NCI-H774 (cell line): Measurements from ENCODE around the gene CNPY1.

Experiments
- DNase-seq: peaks from one replicate; lab custom pipeline; 2025; lab: John Stamatoyannopoulos, UW

Gene CNPY1

GRCh38 chr7:155558961-155559360 is 12.6 kb upstream of the CNPY1 start:
- DNase-seq, result no peak

- no peak for DNase-seq
Observed at GRCh38 chr7:155558351-155558750, 12.0 kb upstream of the CNPY1 start.

GRCh38 chr7:155557778-155558177 is 11.4 kb upstream of the CNPY1 start:
- no peak for DNase-seq

- no peak for DNase-seq
Observed at GRCh38 chr7:155556763-155557162, 10.4 kb upstream of the CNPY1 start.

DNA sequence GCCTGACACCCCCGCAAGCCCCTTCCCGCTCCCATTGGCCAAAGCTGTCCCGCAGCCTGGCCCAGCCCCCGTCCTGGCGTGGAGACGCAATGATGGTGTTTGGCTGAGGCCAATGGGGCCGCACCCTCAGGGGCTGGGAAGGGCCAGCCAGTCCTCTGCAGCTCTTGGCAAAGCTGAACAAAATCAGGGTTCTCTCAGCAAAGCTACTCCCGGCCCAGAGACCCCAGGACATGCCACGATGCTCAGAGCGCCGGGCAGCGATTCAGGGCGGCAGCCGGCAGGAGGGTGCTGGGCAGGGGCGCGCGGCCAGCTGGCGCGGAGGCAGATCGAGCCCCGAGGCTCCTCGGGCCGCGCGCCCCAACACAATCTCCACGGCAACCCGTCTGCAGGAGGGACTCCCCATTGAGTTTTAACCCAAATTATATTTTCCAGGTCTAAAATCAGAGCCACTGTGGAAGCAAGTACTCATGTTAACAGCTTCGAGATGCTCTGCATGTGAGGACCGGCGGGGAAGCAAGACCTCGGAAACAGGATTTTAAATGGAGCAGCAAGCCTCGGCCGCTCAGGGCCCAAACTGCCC is 8.8 kb upstream of the CNPY1 start:
- no peak for DNase-seq

GRCh38 chr7:155553871-155554270 is 7.5 kb upstream of the CNPY1 start:
- DNase-seq, result no peak

DNA sequence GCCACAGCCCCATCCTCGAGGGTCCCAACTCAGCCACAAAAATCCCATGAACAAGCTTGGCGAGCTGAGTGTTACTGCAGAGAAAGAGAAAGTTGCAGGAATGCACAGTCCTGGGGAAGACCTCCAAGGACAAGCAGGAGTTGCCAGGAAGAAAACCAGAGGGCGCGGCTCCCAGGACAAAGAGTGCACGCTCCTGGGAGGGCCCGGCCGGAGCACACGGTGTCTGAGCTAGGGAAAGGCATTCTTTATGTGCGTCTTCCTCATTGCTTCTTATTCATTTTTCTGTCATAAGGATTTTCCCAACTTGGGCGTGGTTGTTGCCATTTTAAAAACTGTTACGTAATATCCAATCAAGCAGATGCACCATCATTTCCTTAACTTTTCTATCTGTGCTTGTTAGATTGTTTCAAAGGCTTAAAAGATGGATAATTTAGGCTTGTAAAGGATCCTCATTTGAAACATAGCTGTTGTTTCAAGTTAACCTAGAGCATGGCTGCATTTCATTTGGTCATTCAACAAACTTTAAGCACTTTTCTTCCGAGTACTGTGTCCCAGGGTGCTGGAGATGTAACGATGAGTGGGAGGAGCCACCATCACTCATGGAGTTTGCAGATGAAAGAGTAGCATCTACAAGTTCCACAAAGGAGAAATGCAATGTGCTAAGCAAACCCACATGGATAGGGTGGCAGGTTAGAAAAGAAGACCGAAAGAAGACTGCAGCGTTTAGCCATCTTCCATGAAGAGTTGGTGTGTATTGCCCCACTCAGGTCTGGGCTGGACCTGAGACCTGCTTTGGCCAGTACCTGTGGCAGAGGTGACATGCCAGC is 5.6 kb upstream of the CNPY1 start:
- no peak for DNase-seq

GRCh38 chr7:155550916-155551315 is 4.6 kb upstream of the CNPY1 start:
- no peak for DNase-seq

DNA sequence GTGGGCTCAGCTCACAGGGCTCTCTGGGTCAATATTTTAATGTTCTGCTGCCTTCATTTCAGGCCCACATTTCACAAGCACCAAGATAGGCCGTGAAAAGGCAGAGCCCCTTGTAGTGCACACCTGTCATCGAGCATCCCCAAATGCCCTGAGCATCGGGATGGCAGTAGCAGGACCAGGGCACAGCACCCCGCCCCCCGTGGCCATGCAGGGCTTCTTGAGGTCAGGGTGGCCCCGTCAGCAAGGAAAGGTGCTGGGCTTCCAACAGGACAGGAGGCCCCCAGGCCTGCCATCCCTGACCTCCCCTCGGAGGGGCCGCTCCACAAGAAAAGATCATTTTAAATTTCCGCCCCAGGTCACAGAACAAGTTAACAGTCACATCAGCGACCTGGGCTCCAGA is 2.9 kb upstream of the CNPY1 start:
- no peak for DNase-seq

DNA sequence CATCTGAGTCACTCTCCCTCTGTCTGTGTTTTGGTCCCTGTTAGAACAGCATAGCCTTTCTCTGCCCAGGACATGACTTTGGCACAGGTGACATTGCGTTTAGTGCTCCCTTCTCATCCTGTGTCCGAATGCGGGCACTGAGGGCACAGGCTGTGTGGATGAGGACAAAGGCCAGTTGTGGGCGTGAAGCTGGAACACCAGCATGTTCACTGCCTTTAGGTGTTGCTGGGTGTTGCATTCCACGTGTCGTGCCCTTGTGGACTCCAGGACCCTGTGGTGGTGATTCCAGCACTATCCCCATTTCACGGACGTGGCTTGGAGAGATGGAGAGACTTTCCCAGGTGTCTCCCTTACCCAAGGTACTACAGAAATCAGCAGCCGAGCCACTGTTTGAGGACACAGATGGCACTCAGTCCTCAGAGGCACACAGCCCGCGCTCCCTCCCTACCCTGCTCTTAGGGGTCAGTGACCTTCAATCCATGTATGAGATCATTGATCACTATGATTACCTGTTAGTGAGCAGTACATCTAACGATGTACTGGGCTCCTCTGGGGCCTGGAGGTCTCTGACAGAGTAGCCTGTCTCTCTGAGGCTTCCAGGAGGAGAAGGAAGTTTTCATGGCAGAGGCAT is 917 bp upstream of the CNPY1 start:
- no peak for DNase-seq

- DNase-seq, result no peak
Observed at GRCh38 chr7:155545348-155545747, 1.0 kb downstream of the CNPY1 start.

GRCh38 chr7:155544485-155544884 is 1.9 kb downstream of the CNPY1 start:
- DNase-seq, result no peak

DNA sequence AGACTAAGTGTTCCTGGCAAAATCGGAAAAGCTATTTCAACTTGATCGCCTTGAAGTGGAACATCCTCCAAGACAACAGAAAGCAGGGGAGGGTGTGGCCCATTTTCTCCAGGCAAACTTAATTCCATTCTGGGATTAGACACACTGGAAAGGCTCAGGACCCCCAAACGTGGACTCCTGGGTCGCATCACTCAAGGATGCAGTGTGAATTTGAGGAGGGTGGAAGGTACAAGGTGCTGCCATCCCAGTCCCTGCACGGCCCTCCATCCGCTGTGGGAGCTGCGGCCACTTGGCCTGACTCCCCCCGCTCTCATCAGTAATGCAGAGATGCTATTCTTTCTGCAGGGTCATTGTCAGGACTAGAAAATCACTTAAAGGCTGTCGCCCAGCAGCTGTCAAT is 2.4 kb downstream of the CNPY1 start:
- DNase-seq, result no peak

- DNase-seq, result no peak
Observed at GRCh38 chr7:155543011-155543876, 3.1 kb downstream of the CNPY1 start.

DNA sequence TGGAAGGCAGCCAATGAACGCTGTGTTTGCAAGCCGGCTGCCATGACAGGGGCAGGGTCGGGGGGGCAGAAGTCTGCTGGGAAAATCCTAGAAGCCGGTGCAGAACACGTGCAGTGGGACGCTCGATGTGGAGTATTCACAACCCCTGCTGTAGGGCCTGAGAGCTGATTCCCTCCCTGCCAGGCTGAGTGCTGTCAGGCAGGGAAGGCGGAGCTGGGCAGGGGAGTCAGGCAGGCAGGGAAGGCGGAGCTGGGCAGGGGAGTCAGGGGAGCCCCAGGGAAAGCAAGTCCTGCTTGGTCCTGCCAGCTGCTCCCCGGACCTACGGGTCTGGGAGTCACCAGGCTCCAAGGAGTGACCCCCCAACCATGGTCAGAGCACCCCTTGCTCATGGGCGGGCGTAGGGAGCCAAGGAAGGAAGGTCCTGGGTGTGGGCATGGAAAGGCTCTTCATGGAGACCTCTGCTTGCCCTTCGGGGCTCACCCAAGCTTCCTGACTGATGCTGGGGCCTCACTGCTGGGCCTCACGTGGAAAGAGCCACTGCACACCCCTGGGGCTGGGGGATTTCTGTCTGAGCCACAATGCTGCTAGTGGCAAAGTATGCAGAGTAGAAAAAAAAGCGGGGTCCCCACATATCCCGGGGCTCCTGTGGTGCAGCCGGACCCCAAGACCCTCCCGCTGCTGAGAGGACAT is 4.2 kb downstream of the CNPY1 start:
- DNase-seq, result no peak

DNA sequence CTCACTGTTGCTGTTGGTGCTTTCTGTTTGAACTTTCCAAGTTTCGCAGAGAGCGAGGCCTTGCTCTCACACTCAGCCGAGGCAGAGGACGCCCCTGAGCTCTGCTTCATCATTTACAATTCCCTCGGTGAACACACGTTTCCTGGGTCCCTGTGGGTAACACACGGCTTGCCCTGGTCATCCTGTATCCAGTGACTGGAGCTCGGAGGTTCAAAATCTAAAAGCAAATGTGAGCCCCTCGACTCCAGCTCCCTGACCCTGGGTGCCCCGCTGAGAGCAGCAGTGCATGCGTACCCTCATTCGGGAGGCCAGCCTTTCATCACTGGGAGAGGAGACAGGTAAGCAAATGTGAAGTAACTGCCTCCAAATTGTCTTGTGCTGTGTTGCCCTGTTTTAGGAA is 5.8 kb downstream of the CNPY1 start:
- no peak for DNase-seq

GRCh38 chr7:155538293-155538692 is 8.1 kb downstream of the CNPY1 start:
- DNase-seq, result no peak

- no peak for DNase-seq
Observed at GRCh38 chr7:155536451-155536850, 9.9 kb downstream of the CNPY1 start.

DNA sequence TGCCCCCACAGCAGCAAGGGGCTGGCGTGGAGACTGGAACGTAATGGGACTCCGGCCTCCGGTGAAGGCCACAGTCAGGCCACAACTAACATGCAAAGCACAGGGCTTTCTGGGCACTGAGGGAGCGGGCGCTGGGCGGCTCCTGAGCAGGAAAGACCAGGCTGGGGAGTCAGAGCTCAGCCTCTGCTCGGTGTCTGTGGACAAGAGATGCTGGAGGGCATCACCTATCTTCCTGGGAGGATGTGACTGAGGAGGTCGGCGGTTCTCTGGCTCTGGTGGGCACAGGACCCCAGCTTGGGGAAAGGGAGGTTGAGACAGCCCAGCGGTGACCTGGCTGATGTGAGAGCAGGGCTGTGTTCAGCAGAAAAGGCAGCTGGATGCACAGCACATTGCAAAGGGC is 11.7 kb downstream of the CNPY1 start:
- no peak for DNase-seq

DNA sequence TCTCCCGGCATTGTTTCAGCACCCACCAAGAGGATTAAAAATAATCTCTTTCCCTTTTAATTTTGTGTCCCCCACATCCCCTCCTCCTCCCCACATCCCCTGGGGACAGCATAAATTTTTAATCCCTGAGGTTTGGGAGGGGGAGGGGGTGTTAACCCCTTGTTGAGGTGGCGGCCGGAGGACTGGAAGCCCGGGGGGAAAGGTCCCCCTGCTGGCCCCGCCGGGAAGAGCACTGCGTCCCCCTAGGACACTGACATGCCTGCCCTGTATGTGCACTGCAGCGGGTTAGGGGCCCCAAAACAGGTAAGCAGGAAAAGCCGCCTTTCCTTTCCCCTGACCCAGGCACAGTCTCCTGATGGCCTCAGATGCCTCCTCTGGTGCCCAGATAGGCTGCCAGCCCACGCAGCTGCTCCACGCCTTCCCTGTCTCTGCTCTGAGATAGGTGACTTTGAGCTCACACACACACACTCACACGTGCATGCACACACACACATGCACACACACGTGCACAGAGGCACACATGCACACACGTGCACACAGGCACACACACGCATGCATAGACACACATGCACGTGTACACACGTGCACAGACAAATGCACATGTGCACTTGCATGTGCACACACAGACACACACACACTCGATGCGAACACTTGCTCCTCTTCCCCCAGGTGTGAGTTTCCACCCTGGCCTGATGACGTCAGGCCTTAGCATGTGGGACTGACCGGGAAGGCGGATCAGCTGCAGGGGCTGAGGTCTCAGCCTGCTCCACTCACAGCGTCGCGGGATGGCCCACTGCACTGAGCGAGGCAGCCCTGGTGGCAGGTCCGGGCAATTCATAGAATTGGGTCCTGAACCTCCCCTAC is 12.3 kb downstream of the CNPY1 start:
- DNase-seq, result no peak
